Measurements from ENCODE around the gene KCNH4.
"Not testable (repeated sequence)": the region's sequence is repeated elsewhere in the genome, so short reads cannot be mapped to it uniquely, and the experiment has no call there.

Gene KCNH4

DNA sequence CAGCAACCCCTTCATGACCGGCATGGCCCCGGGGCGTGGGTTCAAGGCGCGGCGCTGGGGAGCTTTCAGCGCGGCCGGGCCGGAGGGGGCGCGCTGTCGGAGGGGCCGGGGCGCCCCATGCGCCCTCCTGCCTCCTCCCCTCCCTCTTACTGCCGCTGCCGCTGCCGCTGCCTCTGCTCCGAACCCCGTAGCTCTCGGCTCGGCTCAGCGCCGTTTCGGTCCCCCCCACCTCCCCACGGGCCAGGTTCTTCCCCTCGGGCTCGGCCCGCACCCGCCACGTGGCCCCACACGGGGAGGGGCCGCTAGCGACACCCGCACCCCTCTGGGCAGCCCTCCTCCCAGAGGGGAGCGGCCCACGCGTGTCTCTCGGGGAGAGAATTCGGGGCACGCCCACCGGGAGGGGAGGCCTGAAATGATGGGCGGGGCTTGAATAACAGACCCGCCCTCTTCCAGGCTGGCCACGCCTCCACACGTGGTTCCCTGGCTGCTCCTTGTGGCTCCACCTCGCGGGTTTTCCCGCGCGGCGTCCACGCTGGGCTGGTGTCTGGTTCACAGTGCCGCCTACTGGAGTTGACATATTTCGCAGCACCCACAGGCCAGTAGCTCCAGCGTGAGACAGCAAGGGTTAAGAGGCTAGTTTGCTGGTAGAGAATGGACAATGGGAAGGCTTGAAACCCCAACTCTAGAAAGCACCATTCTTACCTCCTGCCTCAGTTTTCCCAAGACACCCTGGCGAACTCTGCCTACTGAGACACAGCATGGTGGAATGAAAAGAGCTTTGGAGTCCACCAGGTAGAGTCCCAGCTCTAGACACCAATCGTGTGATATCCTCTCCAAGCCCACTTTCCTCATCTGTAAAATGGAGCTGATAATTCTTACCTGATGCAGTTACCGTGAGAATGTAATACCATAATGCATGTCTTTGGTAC is at the start of gene KCNH4:
KCNH4 (minus strand) TSS at position 221 of the 929 bp plus-strand sequence; CDS start at position 24, 197 bp downstream.
- no peak for DNase-seq (ENCODE audit: low read depth, low spot score)
- peak within 1 kb of the TSS; percentile 55 for H3K4me3 ChIP-seq (ENCODE audit: insufficient read length, low read depth)
- H3K4me1 ChIP-seq (ENCODE audit: insufficient read depth, insufficient read length) = peaks cover 25% of the 10 kb centered on the region
- H3K9me3 ChIP-seq (ENCODE audit: insufficient read depth, low read length) = no peaks in the 10 kb centered on the region
- no peak for TF ChIP-seq YY1 (IDR thresholded peaks at IDR 0.05; ENCODE audit: insufficient read depth, insufficient read length)
- TF ChIP-seq SUZ12 (IDR thresholded peaks at IDR 0.05; ENCODE audit: extremely low read depth, insufficient read depth, insufficient read length) = no peak
- no peak for TF ChIP-seq ZNF274 (IDR thresholded peaks at IDR 0.05; ENCODE audit: low read depth, low read length)
- H3K9ac ChIP-seq (ENCODE audit: insufficient read length, low read depth) = peak within 1 kb of the TSS; percentile 68
- H3K36me3 ChIP-seq (ENCODE audit: insufficient read depth, insufficient read length, low read length) = no peaks in the 10 kb centered on the region
- peaks cover 84% of the 10 kb centered on the region for H3K27me3 ChIP-seq (ENCODE audit: insufficient read depth, insufficient read length)

GRCh38 chr17:42230225-42230624 is 49.3 kb upstream of the KCNH4 start:
- TF ChIP-seq SUZ12 (IDR thresholded peaks at IDR 0.05; ENCODE audit: extremely low read depth, insufficient read depth, insufficient read length) = no peak
- TF ChIP-seq YY1 (IDR thresholded peaks at IDR 0.05; ENCODE audit: insufficient read depth, insufficient read length) = no peak
- TF ChIP-seq ZNF274 (IDR thresholded peaks at IDR 0.05; ENCODE audit: low read depth, low read length) = no peak
- Histone ChIP-seq H3K9ac (ENCODE audit: insufficient read length, low read depth) (no peak overlapping the region), H3K36me3 (ENCODE audit: insufficient read depth, insufficient read length, low read length) (no peaks in the 10 kb centered on the region), H3K27me3 (ENCODE audit: insufficient read depth, insufficient read length) (no peaks in the 10 kb centered on the region), H3K9me3 (ENCODE audit: insufficient read depth, low read length) (no peaks in the 10 kb centered on the region), H3K4me1 (ENCODE audit: insufficient read depth, insufficient read length) (no peaks in the 10 kb centered on the region), H3K4me3 (ENCODE audit: insufficient read length, low read depth) (no peak overlapping the region)
- no peak for DNase-seq (ENCODE audit: low read depth, low spot score)

- no peaks in the 10 kb centered on the region for H3K9me3 ChIP-seq (ENCODE audit: insufficient read depth, low read length)
- TF ChIP-seq YY1 (IDR thresholded peaks at IDR 0.05; ENCODE audit: insufficient read depth, insufficient read length) = no peak
- TF ChIP-seq SUZ12 (IDR thresholded peaks at IDR 0.05; ENCODE audit: extremely low read depth, insufficient read depth, insufficient read length) = no peak
- no peak for TF ChIP-seq ZNF274 (IDR thresholded peaks at IDR 0.05; ENCODE audit: low read depth, low read length)
- H3K27me3 ChIP-seq (ENCODE audit: insufficient read depth, insufficient read length) = no peaks in the 10 kb centered on the region
- no peak for DNase-seq (ENCODE audit: low read depth, low spot score)
- H3K9ac ChIP-seq (ENCODE audit: insufficient read length, low read depth) = no peak overlapping the region
- H3K4me1 ChIP-seq (ENCODE audit: insufficient read depth, insufficient read length) = no peaks in the 10 kb centered on the region
- H3K36me3 ChIP-seq (ENCODE audit: insufficient read depth, insufficient read length, low read length) = no peaks in the 10 kb centered on the region
- no peak overlapping the region for H3K4me3 ChIP-seq (ENCODE audit: insufficient read length, low read depth)
Measured at GRCh38 chr17:42227849-42228700, 47.1 kb upstream of the KCNH4 start.

DNA sequence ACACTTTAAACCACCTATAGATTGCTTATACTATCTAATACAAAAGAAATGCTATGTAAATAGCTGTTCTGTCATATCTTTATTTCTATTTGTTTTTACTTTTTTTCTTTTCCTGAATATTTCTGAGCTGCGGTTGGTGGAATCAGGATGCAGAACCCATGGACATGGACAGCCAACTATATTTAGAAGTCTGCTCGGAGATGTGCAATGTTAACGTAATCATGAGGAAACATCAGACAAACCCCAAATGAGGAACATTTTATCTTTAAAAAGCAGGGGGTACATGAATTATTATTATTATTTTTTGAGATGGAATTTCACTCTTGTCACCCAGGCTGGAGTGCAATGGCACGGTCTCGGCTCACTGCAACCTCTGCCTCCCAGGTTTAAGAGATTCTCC is 44.7 kb upstream of the KCNH4 start:
- Histone ChIP-seq H3K4me3 (ENCODE audit: insufficient read length, low read depth) (no peak overlapping the region), H3K27me3 (ENCODE audit: insufficient read depth, insufficient read length) (no peaks in the 10 kb centered on the region), H3K9me3 (ENCODE audit: insufficient read depth, low read length) (no peaks in the 10 kb centered on the region), H3K9ac (ENCODE audit: insufficient read length, low read depth) (no peak overlapping the region), H3K36me3 (ENCODE audit: insufficient read depth, insufficient read length, low read length) (peaks cover 7% of the 10 kb centered on the region), H3K4me1 (ENCODE audit: insufficient read depth, insufficient read length) (no peaks in the 10 kb centered on the region)
- TF ChIP-seq YY1 (IDR thresholded peaks at IDR 0.05; ENCODE audit: insufficient read depth, insufficient read length) = no peak
- no peak for TF ChIP-seq SUZ12 (IDR thresholded peaks at IDR 0.05; ENCODE audit: extremely low read depth, insufficient read depth, insufficient read length)
- TF ChIP-seq ZNF274 (IDR thresholded peaks at IDR 0.05; ENCODE audit: low read depth, low read length) = no peak
- DNase-seq (ENCODE audit: low read depth, low spot score) = no peak

- Histone ChIP-seq H3K4me3 (ENCODE audit: insufficient read length, low read depth) (no peak overlapping the region), H3K27me3 (ENCODE audit: insufficient read depth, insufficient read length) (no peaks in the 10 kb centered on the region), H3K9ac (ENCODE audit: insufficient read length, low read depth) (no peak overlapping the region), H3K36me3 (ENCODE audit: insufficient read depth, insufficient read length, low read length) (peaks cover 7% of the 10 kb centered on the region), H3K4me1 (ENCODE audit: insufficient read depth, insufficient read length) (no peaks in the 10 kb centered on the region), H3K9me3 (ENCODE audit: insufficient read depth, low read length) (no peaks in the 10 kb centered on the region)
- TF ChIP-seq SUZ12 (IDR thresholded peaks at IDR 0.05; ENCODE audit: extremely low read depth, insufficient read depth, insufficient read length) = no peak
- TF ChIP-seq YY1 (IDR thresholded peaks at IDR 0.05; ENCODE audit: insufficient read depth, insufficient read length) = no peak
- TF ChIP-seq ZNF274 (IDR thresholded peaks at IDR 0.05; ENCODE audit: low read depth, low read length) = no peak
- no peak for DNase-seq (ENCODE audit: low read depth, low spot score)
Measured at GRCh38 chr17:42224651-42225050, 43.7 kb upstream of the KCNH4 start.

GRCh38 chr17:42221886-42222745 is 41.2 kb upstream of the KCNH4 start:
- Histone ChIP-seq H3K4me3 (ENCODE audit: insufficient read length, low read depth) (no peak overlapping the region), H3K36me3 (ENCODE audit: insufficient read depth, insufficient read length, low read length) (peaks cover 18% of the 10 kb centered on the region), H3K4me1 (ENCODE audit: insufficient read depth, insufficient read length) (no peaks in the 10 kb centered on the region), H3K27me3 (ENCODE audit: insufficient read depth, insufficient read length) (no peaks in the 10 kb centered on the region), H3K9ac (ENCODE audit: insufficient read length, low read depth) (peak overlapping the region; percentile 6), H3K9me3 (ENCODE audit: insufficient read depth, low read length) (no peaks in the 10 kb centered on the region)
- no peak for TF ChIP-seq YY1 (IDR thresholded peaks at IDR 0.05; ENCODE audit: insufficient read depth, insufficient read length)
- no peak for TF ChIP-seq SUZ12 (IDR thresholded peaks at IDR 0.05; ENCODE audit: extremely low read depth, insufficient read depth, insufficient read length)
- no peak for TF ChIP-seq ZNF274 (IDR thresholded peaks at IDR 0.05; ENCODE audit: low read depth, low read length)
- peak; percentile 23 for DNase-seq (ENCODE audit: low read depth, low spot score)

- not testable (repeated sequence) for H3K4me1 ChIP-seq (ENCODE audit: insufficient read depth, insufficient read length); H3K4me3 ChIP-seq (ENCODE audit: insufficient read length, low read depth); DNase-seq (ENCODE audit: low read depth, low spot score); H3K9me3 ChIP-seq (ENCODE audit: insufficient read depth, low read length); H3K27me3 ChIP-seq (ENCODE audit: insufficient read depth, insufficient read length); H3K9ac ChIP-seq (ENCODE audit: insufficient read length, low read depth)
- peaks cover 28% of the 10 kb centered on the region for H3K36me3 ChIP-seq (ENCODE audit: insufficient read depth, insufficient read length, low read length)
Measured at GRCh38 chr17:42219280-42219679, 38.3 kb upstream of the KCNH4 start.

Measured in NT2/D1 (cell line).